Left ventricle myocardium superior (tissue), 1 donor: ENCODE data around the gene CAMSAP2. TPM values are rescaled to one million over a fixed set of nuclear protein-coding genes. Genes with fewer than 3 reads are reported as not detected.

ENCODE experiments used
- ATAC-seq: fragments of 200-7000 bp; cut with Tn5 transposase; one replicate; pipeline ENCODE4 v1.9.1; 2020; ENCODE audit warnings: mild to moderate bottlenecking, moderate library complexity
- DNase-seq: peaks from one replicate; pipeline ENCODE4 v3.0.0-alpha.2; 2020
- intact Hi-C: fragments of 100-400 bp; cut with micrococcal nuclease; formaldehyde crosslinking; loops from one replicate; pipeline ENCODE4 v1.11.0; 2022
- total RNA-seq: library from RNA; stranded (reverse); fragmentation: NEBNext Ultra II Directional; extraction: Animal tissue kit (Norgen Biotek cat#: 25700); gene quantifications from one replicate; pipeline ENCODE4 v1.2.1, GENCODE V29; 2021
- donor health status: DM: no; HTN: yes; CAD: no; lungs with severe emphysema.

CAMSAP2 gene
- total RNA-seq, 1 donor from 2014 or later, result 42.1 TPM

DNA sequence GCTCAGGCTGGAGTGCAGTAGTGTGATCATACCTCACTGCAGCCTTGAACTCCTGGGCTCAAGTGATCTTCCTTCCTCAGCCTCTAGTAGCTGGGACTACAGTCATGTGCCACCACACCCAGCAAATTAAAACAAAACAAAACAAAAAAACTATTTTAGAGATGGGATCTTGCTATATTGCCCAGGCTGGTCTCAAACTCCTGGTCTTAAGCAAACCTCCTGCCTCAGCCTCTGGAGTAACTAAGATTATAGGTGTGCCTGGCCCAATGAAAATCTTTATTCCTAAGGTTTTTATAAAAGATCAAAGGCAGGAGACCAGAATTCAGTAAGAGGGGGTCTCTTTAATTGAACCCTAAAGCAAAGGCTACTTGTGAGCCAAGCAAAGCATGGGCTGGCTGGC lies 166.1 kb downstream of the CAMSAP2 start:
- intact Hi-C loops, result no loop called here
- ATAC-seq, result no peak
- no peak for DNase-seq

GRCh38 chr1:200905411-200906052 lies 166.8 kb downstream of the CAMSAP2 start:
- no peak for ATAC-seq
- DNase-seq, result no peak
- intact Hi-C loops, result no loop called here

GRCh38 chr1:200906491-200906890 lies 167.8 kb downstream of the CAMSAP2 start:
- intact Hi-C loops, result no loop called here
- no peak for ATAC-seq
- no peak for DNase-seq

DNA sequence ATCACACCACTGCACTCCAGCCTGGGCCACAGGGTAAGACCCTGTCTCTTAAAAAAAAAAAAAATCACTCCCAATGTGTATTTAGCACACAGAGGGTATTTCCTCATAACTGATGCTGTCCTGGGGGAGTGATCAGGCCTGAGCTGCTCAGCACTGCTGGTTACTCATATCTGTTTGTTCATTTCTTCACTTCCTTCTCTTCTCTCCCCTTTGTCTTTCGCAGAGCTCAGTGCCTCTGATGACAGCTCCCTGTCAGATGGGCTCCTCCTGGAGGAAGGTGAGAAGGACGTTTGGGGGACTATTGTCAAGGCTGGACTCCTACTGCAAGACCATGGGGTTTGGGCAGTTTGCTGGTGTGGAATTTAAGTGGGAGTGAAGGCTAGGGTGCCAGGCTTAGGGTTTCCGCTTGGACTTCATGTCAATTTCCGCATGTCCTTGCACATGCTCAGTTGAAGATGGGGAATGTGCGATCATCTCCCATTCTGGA lies 169.0 kb downstream of the CAMSAP2 start:
- intact Hi-C loops, result no loop called here
- DNase-seq, result no peak
- no peak for ATAC-seq

- ATAC-seq (no peak), DNase-seq (no peak)
- intact Hi-C loops, result no loop called here
These were observed 169.6 kb downstream of the CAMSAP2 start for GRCh38 chr1:200908191-200908868.

- DNase-seq (no peak), ATAC-seq (no peak)
- intact Hi-C loops, result no loop called here
These were observed 170.4 kb downstream of the CAMSAP2 start for GRCh38 chr1:200909071-200909470.

- intact Hi-C loops, result no loop called here
- DNase-seq (no peak), ATAC-seq (no peak)
These were observed 171.1 kb downstream of the CAMSAP2 start for GRCh38 chr1:200909757-200910239.

Other genes starting within 250 kb of the CAMSAP2 start
- 0.10 TPM for gene KIF14, start 118.1 kb upstream of the CAMSAP2 start, total RNA-seq
- gene DDX59, start 69.0 kb upstream of the CAMSAP2 start, total RNA-seq, result 12.6 TPM
- gene GPR25, start 134.1 kb downstream of the CAMSAP2 start, total RNA-seq, result not detected
- gene INAVA, start 156.0 kb downstream of the CAMSAP2 start, total RNA-seq, result 0.05 TPM